HG03039 (cell line): ENCODE data around the gene GLCE.
"Not testable (repeated sequence)": the region's sequence is repeated elsewhere in the genome, so short reads cannot be mapped to it uniquely, and the experiment has no call there.

ENCODE experiments used
- ATAC-seq: cut with Tn5 transposase; IDR thresholded peaks from one replicate; pipeline ENCODE4 v1.9.1; 2021; ENCODE audit warnings: mild to moderate bottlenecking, moderate library complexity; ENCODE audit not compliant: unreplicated experiment

The GLCE gene

DNA sequence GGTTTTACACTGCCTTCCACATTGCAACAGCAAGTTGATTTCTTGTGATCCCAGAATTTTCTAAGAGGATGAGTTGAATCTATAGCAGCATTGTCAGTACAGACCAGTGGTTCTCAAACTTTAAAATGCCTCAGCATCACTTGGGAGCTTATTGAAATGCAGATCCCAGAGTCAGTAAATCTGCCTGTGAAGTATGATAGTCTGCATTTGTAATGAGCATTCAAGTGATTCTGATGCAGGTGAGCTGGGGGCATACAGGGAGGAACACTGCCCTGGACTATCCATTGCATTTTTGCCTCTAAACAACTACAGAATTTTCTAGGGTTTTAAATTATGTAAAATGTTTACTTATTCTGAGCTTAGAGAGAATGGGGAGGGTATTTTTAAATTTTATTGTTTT is 110.8 kb downstream of the GLCE start:
- ATAC-seq = no peak

- no peak for ATAC-seq
These were observed 111.7 kb downstream of the GLCE start for GRCh38 chr15:69272139-69272538.

- ATAC-seq = no peak
These were observed 112.5 kb downstream of the GLCE start for GRCh38 chr15:69272891-69273290.

GRCh38 chr15:69275074-69275670 is 114.7 kb downstream of the GLCE start:
- ATAC-seq = no peak

DNA sequence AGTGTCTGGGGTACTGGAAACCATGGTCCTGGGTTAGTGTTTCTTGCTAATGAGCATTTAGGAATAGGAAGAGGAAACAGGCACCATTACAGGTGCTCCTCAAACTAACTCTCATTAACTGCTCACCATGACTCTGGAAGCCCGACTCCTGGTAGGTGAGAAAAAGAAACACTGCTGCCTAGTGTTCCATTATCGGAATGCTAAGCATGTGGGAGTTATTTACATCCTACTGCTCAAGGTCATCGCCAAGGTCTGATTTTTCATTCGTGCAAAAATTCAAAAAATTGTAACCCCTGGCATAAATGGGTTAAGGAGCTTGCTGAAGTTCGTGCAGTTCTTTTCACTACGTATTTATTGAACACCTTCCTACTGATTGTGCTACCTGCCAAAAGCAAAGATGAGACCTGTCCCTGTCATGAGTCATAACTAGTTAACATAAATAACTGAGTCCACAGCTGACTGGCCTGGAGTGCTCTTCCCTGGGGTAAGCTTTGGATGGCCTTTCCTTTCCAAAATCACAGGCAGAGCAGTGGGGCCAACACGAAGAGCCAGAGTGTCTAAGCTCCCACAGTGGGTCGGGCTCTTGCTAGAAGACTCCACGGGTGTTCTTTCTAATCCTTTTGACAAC is 115.6 kb downstream of the GLCE start:
- ATAC-seq = no peak

DNA sequence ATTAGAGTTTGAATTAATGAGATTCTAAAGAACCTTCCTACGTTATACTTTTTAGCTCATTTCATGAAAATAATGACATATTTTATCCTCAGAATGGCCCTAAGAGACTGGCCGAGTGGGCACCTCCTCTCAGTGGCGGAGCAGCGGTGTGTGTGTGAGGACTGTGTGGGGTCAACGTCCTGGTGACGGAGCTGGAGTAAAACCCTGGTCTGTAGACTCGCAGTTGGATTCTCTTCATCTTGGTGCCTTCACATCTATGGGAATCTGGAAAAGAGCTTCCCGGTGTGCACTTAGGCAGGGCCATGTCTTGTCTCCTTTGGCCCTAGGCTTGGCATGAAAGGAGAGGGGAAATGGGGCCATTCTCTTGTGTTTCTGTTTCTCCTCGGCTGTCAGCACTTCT is 116.9 kb downstream of the GLCE start:
- ATAC-seq = no peak

DNA sequence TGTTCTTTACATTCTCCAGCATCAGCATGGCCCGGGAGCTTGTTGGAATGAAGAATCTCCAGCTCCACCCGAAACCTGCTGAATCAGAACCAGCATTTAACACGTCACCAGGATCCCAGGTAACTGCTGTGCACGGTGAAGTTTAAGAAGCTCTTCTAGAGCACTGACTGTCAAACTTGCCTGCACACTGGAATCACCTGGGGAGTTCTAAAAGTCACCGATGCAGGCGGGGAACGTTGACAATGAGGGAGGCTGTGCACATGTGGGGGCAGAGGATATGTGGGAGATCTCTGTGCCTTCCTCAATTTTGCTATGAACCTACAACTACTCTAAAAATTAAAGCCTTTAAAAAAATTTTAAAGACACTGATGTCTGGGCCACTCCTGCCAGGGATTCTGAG is 119.2 kb downstream of the GLCE start:
- ATAC-seq = no peak

DNA sequence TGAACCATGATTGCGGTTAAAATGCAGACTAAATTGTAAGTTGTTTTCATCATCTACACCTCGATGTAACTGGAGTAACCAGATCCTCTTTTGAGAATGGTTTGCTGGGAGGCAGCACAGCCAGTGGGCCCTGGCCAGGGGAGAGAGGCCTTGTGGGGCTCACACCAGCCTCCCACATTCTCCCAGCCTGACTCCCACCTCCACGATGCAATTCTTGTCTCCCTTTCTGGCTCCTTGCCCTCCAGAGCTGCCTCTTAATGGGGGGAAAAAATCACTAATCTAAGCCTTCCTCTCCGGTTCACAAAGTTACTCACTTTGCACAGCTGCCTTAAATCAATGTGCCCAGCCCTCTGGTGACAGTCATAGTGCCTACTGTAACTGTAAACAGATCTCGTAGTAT is 120.3 kb downstream of the GLCE start:
- ATAC-seq = no peak

DNA sequence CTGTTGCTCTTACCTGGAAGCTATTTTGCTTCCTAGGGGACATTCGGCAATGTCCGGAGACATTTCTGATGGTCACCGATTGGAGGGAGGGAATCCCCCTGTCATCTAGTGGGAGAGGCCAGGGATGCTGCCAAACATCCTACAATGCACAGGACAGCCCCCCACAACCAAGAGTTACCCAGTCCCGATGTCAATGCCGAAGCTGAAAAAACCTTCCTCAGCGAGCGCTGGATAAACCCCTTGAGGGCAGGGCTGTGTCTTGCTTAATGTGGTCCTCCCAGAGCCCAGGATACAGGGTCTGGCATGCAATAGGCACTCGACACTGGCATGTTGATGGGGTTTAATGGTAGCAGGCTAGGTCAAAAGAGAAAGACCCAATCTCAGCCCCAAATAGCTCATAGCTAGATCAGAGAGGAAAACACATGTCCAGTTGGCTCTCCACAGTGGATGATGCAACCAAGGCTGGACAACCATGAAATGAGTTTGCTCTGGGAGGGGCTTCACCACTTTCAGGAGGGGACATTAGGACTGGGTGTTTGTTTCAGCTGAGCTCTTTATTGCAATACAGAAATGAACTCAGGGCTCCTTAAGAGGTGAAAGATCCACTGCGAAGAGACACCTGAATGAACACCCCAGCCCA is 121.8 kb downstream of the GLCE start:
- ATAC-seq = no peak

DNA sequence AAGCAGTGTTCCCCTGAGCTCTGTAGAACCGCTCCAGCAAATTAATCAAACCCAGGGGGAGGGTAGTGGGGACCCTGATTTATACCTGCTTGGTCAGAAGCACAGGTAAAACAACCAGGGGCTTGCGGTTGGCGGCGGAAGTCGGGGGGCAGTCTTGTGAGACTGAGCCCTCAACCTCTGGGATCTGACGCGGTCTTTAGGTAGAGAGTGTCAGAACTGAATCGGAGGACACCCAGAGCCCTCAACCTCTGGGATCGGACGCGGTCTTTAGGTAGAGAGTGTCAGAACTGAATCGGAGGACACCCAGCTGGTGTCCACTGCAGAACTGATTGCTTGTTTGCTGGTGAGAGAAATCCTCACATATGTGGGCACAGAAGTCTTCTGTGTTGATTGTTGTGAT is 125.4 kb downstream of the GLCE start:
- ATAC-seq = no peak

- ATAC-seq = no peak
These were observed 127.6 kb downstream of the GLCE start for GRCh38 chr15:69288011-69288410.

- no peak for ATAC-seq
These were observed 128.3 kb downstream of the GLCE start for GRCh38 chr15:69288531-69289341.

DNA sequence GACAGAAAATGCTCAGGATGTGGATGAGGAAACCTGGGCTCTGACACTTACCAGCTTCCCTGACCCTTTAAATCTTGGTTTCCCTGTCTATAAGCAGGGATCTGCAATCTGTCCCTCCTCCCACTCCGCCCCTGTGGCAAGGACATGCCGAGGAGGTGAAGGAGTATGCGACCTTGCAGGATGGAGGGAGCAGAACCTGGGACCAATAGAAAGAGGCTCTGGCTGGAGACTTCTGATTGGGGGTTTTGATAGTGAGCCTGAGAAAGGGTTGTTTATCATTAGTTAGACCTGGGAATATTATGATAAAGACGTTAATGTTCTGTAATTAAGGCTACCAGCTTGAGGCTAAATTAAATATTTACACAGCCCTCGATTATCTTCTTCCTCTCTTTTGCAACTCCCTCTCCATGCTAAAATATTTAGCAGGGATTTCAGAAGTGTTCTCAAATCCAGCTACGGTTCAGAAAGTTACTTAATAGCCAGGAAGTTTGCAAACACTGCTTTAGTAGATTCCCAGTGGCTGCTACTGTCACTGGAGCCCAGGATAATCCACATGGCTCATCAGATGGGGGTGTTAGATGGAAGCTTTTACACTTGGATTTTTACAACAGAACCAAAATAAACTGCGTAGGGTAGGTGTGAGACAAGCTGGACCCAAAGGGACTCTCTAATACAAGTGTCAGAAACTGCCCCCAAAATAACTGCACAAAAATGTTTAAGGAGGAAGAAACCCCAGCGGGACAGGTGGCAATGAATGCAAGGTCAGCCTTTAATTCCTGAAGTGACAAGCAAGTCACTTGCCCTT is 129.1 kb downstream of the GLCE start:
- no peak for ATAC-seq

GRCh38 chr15:69290346-69291164 is 130.1 kb downstream of the GLCE start:
- ATAC-seq = no peak

- ATAC-seq = not testable (repeated sequence)
These were observed 131.2 kb downstream of the GLCE start for GRCh38 chr15:69291651-69292050.

DNA sequence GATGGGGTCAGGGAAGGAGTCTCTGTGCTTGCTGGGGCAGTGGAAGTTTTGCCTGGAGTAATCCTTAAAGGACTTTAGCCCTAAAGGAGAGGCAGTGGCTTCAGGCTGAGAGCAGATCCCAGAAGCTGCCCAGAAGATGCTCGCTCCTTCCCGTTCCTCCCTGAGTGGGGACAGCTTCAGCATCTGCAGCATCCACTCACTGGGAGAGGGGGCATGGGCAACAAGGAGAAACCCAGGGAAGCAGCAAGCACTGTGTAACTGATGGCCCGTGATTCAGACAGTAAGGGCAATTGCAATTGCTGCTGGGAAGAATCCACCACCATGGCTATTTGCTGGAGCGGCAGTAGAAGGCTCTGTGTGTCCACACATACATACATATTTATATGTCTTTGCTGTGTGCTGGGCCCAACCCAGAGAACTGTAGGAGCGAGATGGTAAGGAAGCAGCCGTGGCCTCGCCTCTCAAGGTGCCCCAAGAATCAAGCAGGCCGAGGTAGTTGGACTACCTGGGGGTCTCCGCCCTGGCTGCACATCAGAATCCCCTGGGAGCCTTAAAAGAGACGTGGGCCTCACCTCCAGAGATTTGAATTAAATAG is 132.5 kb downstream of the GLCE start:
- ATAC-seq = no peak

DNA sequence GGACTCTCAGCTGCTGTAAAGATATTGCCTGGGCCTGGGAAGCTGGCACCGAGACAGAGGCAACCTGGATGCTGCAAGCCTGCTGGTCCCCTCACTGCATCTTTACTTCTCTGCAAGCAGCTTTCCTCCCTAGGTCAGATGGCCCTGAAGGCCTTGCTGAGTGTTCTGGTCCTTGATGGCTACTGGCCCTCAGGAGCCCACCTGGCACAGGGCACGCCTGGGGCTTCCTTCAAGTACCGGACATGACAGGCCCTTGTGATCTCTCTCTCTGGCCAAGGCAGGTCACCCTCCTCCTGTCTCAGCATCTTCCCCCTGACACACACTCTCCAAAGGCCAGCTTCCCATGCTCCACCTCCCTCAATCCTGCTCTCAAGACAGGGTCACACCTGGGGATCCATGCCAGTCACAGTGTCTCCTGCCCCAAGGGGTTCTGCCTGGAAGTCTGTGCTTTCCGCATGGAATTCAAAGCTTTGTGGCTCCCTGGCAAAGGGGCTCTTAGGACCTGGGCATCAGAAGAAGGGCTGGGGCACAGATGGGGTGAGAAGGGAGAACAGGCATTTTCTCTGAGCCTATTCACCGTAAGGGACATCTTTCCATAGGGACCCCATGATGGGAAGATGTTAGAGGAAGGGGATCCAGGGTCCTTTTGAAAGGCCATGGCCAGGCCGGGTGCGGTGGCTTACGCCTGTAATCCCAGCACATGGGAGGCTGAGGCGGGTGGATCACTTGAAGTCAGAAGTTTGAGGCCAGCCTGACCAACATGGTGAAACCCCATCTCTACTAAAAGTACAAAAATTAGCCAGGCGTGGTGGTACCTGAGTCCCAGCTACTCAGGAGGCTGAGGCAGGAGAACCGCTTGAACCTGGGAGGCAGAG is 133.5 kb downstream of the GLCE start:
- ATAC-seq = no peak

- no peak for ATAC-seq
These were observed 136.2 kb downstream of the GLCE start for GRCh38 chr15:69296606-69297005.
